ENCODE data around the gene CCDC158. TPM values are rescaled to one million over a fixed set of nuclear protein-coding genes. Genes with fewer than 3 reads are reported as not detected.

The CCDC158 gene
- total and polyA plus RNA-seq, 10 of the 15 experiments (the other 5 are each of a cell fraction or from before 2014, with no cell fraction given), result not detected

DNA sequence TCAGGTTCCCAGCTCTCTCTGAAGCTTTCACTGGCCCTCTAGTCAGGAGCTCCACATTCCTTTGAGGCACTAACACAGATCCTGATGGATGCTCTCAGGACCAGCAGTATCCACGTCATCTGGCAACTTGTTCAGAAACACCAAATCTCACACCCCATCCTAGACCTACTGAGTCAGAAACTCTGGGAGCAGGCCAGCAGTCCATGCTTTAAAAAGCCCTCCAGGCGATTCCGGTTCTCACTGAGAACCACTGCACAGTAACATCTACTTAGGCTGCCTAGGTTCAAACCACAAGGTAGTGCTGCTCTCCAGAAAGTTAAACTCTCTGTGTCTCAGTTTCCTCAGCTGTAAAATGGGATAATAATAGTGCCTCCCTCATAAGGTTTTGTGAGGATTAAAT is 55.3 kb downstream of the CCDC158 start (continued):
- TF ChIP-seq, protein P1, sequence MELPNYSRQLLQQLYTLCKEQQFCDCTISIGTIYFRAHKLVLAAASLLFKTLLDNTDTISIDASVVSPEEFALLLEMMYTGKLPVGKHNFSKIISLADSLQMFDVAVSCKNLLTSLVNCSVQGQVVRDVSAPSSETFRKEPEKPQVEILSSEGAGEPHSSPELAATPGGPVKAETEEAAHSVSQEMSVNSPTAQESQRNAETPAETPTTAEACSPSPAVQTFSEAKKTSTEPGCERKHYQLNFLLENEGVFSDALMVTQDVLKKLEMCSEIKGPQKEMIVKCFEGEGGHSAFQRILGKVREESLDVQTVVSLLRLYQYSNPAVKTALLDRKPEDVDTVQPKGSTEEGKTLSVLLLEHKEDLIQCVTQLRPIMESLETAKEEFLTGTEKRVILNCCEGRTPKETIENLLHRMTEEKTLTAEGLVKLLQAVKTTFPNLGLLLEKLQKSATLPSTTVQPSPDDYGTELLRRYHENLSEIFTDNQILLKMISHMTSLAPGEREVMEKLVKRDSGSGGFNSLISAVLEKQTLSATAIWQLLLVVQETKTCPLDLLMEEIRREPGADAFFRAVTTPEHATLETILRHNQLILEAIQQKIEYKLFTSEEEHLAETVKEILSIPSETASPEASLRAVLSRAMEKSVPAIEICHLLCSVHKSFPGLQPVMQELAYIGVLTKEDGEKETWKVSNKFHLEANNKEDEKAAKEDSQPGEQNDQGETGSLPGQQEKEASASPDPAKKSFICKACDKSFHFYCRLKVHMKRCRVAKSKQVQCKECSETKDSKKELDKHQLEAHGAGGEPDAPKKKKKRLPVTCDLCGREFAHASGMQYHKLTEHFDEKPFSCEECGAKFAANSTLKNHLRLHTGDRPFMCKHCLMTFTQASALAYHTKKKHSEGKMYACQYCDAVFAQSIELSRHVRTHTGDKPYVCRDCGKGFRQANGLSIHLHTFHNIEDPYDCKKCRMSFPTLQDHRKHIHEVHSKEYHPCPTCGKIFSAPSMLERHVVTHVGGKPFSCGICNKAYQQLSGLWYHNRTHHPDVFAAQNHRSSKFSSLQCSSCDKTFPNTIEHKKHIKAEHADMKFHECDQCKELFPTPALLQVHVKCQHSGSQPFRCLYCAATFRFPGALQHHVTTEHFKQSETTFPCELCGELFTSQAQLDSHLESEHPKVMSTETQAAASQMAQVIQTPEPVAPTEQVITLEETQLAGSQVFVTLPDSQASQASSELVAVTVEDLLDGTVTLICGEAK (IDR thresholded peaks at IDR 0.05; ENCODE audit: borderline replicate concordance), result no peak
- TF ChIP-seq RUNX3 (IDR thresholded peaks at IDR 0.05; ENCODE audit: low read length) (no peak), STAT3 (IDR thresholded peaks at IDR 0.05; ENCODE audit: low read depth, low read length) (no peak)
- TF ChIP-seq, protein P2, sequence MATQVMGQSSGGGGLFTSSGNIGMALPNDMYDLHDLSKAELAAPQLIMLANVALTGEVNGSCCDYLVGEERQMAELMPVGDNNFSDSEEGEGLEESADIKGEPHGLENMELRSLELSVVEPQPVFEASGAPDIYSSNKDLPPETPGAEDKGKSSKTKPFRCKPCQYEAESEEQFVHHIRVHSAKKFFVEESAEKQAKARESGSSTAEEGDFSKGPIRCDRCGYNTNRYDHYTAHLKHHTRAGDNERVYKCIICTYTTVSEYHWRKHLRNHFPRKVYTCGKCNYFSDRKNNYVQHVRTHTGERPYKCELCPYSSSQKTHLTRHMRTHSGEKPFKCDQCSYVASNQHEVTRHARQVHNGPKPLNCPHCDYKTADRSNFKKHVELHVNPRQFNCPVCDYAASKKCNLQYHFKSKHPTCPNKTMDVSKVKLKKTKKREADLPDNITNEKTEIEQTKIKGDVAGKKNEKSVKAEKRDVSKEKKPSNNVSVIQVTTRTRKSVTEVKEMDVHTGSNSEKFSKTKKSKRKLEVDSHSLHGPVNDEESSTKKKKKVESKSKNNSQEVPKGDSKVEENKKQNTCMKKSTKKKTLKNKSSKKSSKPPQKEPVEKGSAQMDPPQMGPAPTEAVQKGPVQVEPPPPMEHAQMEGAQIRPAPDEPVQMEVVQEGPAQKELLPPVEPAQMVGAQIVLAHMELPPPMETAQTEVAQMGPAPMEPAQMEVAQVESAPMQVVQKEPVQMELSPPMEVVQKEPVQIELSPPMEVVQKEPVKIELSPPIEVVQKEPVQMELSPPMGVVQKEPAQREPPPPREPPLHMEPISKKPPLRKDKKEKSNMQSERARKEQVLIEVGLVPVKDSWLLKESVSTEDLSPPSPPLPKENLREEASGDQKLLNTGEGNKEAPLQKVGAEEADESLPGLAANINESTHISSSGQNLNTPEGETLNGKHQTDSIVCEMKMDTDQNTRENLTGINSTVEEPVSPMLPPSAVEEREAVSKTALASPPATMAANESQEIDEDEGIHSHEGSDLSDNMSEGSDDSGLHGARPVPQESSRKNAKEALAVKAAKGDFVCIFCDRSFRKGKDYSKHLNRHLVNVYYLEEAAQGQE (IDR thresholded peaks at IDR 0.05; ENCODE audit: low read depth, low read length), result no peak
- TF ChIP-seq, protein P3, sequence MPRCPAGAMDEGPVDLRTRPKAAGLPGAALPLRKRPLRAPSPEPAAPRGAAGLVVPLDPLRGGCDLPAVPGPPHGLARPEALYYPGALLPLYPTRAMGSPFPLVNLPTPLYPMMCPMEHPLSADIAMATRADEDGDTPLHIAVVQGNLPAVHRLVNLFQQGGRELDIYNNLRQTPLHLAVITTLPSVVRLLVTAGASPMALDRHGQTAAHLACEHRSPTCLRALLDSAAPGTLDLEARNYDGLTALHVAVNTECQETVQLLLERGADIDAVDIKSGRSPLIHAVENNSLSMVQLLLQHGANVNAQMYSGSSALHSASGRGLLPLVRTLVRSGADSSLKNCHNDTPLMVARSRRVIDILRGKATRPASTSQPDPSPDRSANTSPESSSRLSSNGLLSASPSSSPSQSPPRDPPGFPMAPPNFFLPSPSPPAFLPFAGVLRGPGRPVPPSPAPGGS (IDR thresholded peaks at IDR 0.05; ENCODE audit: borderline replicate concordance, insufficient read depth, low read depth, low read length, poor library complexity, severe bottlenecking), result no peak
- TF ChIP-seq, protein P4, sequence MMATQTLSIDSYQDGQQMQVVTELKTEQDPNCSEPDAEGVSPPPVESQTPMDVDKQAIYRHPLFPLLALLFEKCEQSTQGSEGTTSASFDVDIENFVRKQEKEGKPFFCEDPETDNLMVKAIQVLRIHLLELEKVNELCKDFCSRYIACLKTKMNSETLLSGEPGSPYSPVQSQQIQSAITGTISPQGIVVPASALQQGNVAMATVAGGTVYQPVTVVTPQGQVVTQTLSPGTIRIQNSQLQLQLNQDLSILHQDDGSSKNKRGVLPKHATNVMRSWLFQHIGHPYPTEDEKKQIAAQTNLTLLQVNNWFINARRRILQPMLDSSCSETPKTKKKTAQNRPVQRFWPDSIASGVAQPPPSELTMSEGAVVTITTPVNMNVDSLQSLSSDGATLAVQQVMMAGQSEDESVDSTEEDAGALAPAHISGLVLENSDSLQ (IDR thresholded peaks at IDR 0.05), result no peak

Data from GM12878 (cell line).